Left colon (tissue), 2 donors: ENCODE results near the gene AQP12A. TPM values are rescaled to one million over a fixed set of nuclear protein-coding genes. Genes with fewer than 3 reads are reported as not detected.
A peak's percentile ranks its signal among the peaks of the same experiment; 100 is the strongest.
"Not testable (repeated sequence)": the region's sequence is repeated elsewhere in the genome, so short reads cannot be mapped to it uniquely, and the experiment has no call there.

Experiments used
- ATAC-seq: fragments of 200-7000 bp; cut with Tn5 transposase; one replicate; pipeline ENCODE4 v1.9.1; 2020; ENCODE audit warnings: mild to moderate bottlenecking, moderate library complexity
- DNase-seq, 2 donors: peaks; one replicate each; pipeline ENCODE4 v3.0.0-alpha.2; 2020
- intact Hi-C, 2 donors: fragments of 100-400 bp; cut with DNase I in 1 of 2; cut with micrococcal nuclease in 1 of 2; formaldehyde crosslinking; loops; one replicate each; pipeline versions ENCODE4 v1.11.2 to v1.14.0; 2022; cut with DNase I, micrococcal nuclease
- total RNA-seq, 2 donors: library from RNA; stranded (reverse); fragmentation: NEBNext Ultra II Directional; extraction: Animal tissue kit (Norgen Biotek cat#: 25700); gene quantifications; one replicate each; pipeline ENCODE4 v1.2.1, GENCODE V29; 2021
- donor health status: DM: no; HTN: no; CAD: no.
- donor health status: DM: yes; HTN: yes; CAD: no.

Gene AQP12A
- total RNA-seq, 2 donors from 2014 or later: 0.92 to 4.0 TPM

- ATAC-seq: peak; percentile 2
- not testable (repeated sequence) for DNase-seq
These were observed 7.5 kb upstream of the AQP12A start for GRCh38 chr2:240683980-240684728.

GRCh38 chr2:240685771-240686371 is 5.8 kb upstream of the AQP12A start:
- DNase-seq: peak in 1 of 2 donors; percentile 67
- peak; percentile 63 for ATAC-seq
- intact Hi-C loops: no loop called here

More at GRCh38 chr2:240683980-240684728, 7.5 kb upstream of the AQP12A start:
- intact Hi-C loops: not testable (repeated sequence)

- intact Hi-C loops: no loop called here
- ATAC-seq: no peak
- no peak for DNase-seq
These were observed 5.2 kb upstream of the AQP12A start for GRCh38 chr2:240686460-240686859.

- intact Hi-C loops: no loop called here
- ATAC-seq: no peak
- DNase-seq: no peak
These were observed 4.5 kb upstream of the AQP12A start for GRCh38 chr2:240687045-240687740.

GRCh38 chr2:240687741-240688552 is 3.7 kb upstream of the AQP12A start:
- DNase-seq (no peak), ATAC-seq (no peak)
- intact Hi-C loops: no loop called here

GRCh38 chr2:240688553-240688919 is 3.1 kb upstream of the AQP12A start:
- intact Hi-C loops: no loop called here
- ATAC-seq (no peak), DNase-seq (no peak)

GRCh38 chr2:240689975-240690374 is 1.7 kb upstream of the AQP12A start:
- ATAC-seq (no peak), DNase-seq (no peak)
- intact Hi-C loops: no loop called here

GRCh38 chr2:240690421-240691074 is 1.1 kb upstream of the AQP12A start:
- DNase-seq, intact Hi-C loops: not testable (repeated sequence)
- peak; percentile 74 for ATAC-seq

- peak; percentile 44 for ATAC-seq
These were observed 615 bp upstream of the AQP12A start for GRCh38 chr2:240691075-240691427.

GRCh38 chr2:240692583-240693561 is 1.2 kb downstream of the AQP12A start:
- ATAC-seq, DNase-seq, intact Hi-C loops: not testable (repeated sequence)

More at GRCh38 chr2:240691075-240691427, 615 bp upstream of the AQP12A start:
- intact Hi-C loops, DNase-seq: not testable (repeated sequence)

GRCh38 chr2:240694304-240694703 is 2.6 kb downstream of the AQP12A start:
- intact Hi-C loops, DNase-seq: not testable (repeated sequence)
- ATAC-seq: peak; percentile 77

GRCh38 chr2:240695593-240695992 is 3.9 kb downstream of the AQP12A start:
- ATAC-seq, DNase-seq, intact Hi-C loops: not testable (repeated sequence)

- intact Hi-C loops, DNase-seq: not testable (repeated sequence)
- peak; percentile 57 for ATAC-seq
These were observed 4.8 kb downstream of the AQP12A start for GRCh38 chr2:240696469-240696868.

- intact Hi-C loops: not testable (repeated sequence)
- ATAC-seq (peak; percentile 54), DNase-seq (peak in 1 of 2 donors; percentile 16)
These were observed 7.3 kb downstream of the AQP12A start for GRCh38 chr2:240698852-240699561.

GRCh38 chr2:240699835-240700234 is 8.2 kb downstream of the AQP12A start:
- intact Hi-C loops: loop anchor here in 1 of 2 donors (10.0 kb wide), 1 partner anchor 185 kb away; no protein-coding TSS in a partner anchor
- not testable (repeated sequence) for DNase-seq, ATAC-seq

GRCh38 chr2:240700616-240701015 is 8.9 kb downstream of the AQP12A start:
- not testable (repeated sequence) for DNase-seq, ATAC-seq
- intact Hi-C loops: loop anchor here in 1 of 2 donors (10.0 kb wide), 1 partner anchor 186 kb away; no protein-coding TSS in a partner anchor
